Naive thymus-derived CD4-positive, alpha-beta T cell (primary cell): Measurements from ENCODE around the gene GFY. TPM values are rescaled to one million over a fixed set of nuclear protein-coding genes. Genes with fewer than 3 reads are reported as not detected.

Experiments used
- ATAC-seq: fragments of 150-1000 bp; cut with Tn5 transposase; 2 replicates; pipeline ENCODE4 v1.10.0; 2021; ENCODE audit warnings: mild to moderate bottlenecking, moderate library complexity
- CTCF ChIA-PET: fragments of 350-600 bp; sonication (Branson Sonifier 250); formaldehyde crosslinking; loops from one replicate; lab custom pipeline; 2021; ENCODE audit warnings: antibody characterized with exemption; lab: Charles Lee
- POLR2A ChIA-PET: fragments of 350-600 bp; sonication (Branson Sonifier 250); formaldehyde crosslinking; loops from one replicate; lab custom pipeline; 2021; ENCODE audit warnings: antibody characterized with exemption, inconsistent platforms; lab: Charles Lee
- DNase-seq, 9 donors: peaks; one replicate each; pipeline versions ENCODE4 v3.0.0 to v3.0.0-alpha.2; 2020 to 2022; ENCODE audit warnings: mixed read lengths in 1 of 9
- H3K27ac ChIP-seq: one replicate; pipeline ENCODE4 v1.7.0; 2013; ENCODE audit warnings: mild to moderate bottlenecking, low read depth, low read length, moderate library complexity
- H3K27me3 ChIP-seq, 2 donors: one replicate each; pipeline ENCODE4 v1.7.0; 2013; ENCODE audit warnings: low read length in 2 of 2, mild to moderate bottlenecking in 2 of 2, moderate library complexity in 2 of 2; ENCODE audit not compliant: control insufficient read depth in 2 of 2, insufficient read depth in 2 of 2
- H3K36me3 ChIP-seq, 3 experiments: 1 replicate in 2 of 3; 2 replicates in 1 of 3; pipeline ENCODE4 v1.7.0; 2013; ENCODE audit warnings: low read length in 3 of 3, mild to moderate bottlenecking in 3 of 3, moderate library complexity in 1 of 3; ENCODE audit not compliant: insufficient read depth in 3 of 3, control insufficient read depth in 2 of 3
- H3K4me1 ChIP-seq, 2 donors: one replicate each; pipeline ENCODE4 v1.7.0; 2013; ENCODE audit warnings: low read length in 2 of 2, mild to moderate bottlenecking in 2 of 2, moderate library complexity in 1 of 2; ENCODE audit not compliant: control insufficient read depth in 2 of 2, insufficient read depth in 2 of 2
- H3K4me3 ChIP-seq: 2 replicates; pipeline ENCODE4 v1.7.0; 2013; ENCODE audit warnings: mild to moderate bottlenecking, low read length
- H3K9me3 ChIP-seq, 3 experiments: 1 replicate in 2 of 3; 2 replicates in 1 of 3; pipeline ENCODE4 v1.7.0; 2013; ENCODE audit warnings: low read length in 3 of 3; ENCODE audit not compliant: control insufficient read depth in 2 of 3
- H3K27ac Mint-ChIP-seq, 9 donors: one replicate each; pipeline ENCODE4 v1.8.0; 2020 to 2022; ENCODE audit warnings: mixed read lengths in 9 of 9, mild to moderate bottlenecking in 8 of 9, moderate library complexity in 5 of 9, inconsistent platforms in 2 of 9
- H3K27me3 Mint-ChIP-seq, 5 donors: one replicate each; pipeline ENCODE4 v1.8.0; 2021 to 2022; ENCODE audit warnings: mixed read lengths in 5 of 5, mild to moderate bottlenecking in 1 of 5
- H3K36me3 Mint-ChIP-seq, 5 donors: one replicate each; pipeline ENCODE4 v1.8.0; 2020 to 2022; ENCODE audit warnings: mixed read lengths in 5 of 5, mild to moderate bottlenecking in 3 of 5, inconsistent platforms in 1 of 5
- H3K4me1 Mint-ChIP-seq, 7 donors: one replicate each; pipeline ENCODE4 v1.8.0; 2020 to 2022; ENCODE audit warnings: mixed read lengths in 7 of 7, mild to moderate bottlenecking in 3 of 7, inconsistent platforms in 1 of 7
- H3K4me3 Mint-ChIP-seq, 10 donors: one replicate each; pipeline ENCODE4 v1.8.0; 2020 to 2022; ENCODE audit warnings: mild to moderate bottlenecking in 10 of 10, mixed read lengths in 10 of 10, moderate library complexity in 6 of 10, inconsistent platforms in 2 of 10
- H3K9me3 Mint-ChIP-seq, 11 donors: one replicate each; pipeline ENCODE4 v1.8.0; 2020 to 2022; ENCODE audit warnings: mixed read lengths in 11 of 11, mild to moderate bottlenecking in 4 of 11, inconsistent platforms in 1 of 11, moderate library complexity in 1 of 11
- intact Hi-C, 2 donors: fragments of 100-400 bp; cut with micrococcal nuclease; formaldehyde crosslinking; loops; one replicate each; pipeline ENCODE4 v1.15.1; 2023
- polyA plus RNA-seq, 2 donors: library from polyadenylated mRNA; unstranded; fragments of 300-500 nt; fragmentation: Illumina TruSeq; gene quantifications; one replicate each; pipeline ENCODE4 v1.2.3, GENCODE V29; 2021
- total RNA-seq, 6 experiments: library from RNA in 5 of 6; stranded (reverse) in 5 of 6; gene quantifications; 1 replicate in 5 of 6; 2 replicates in 1 of 6; pipeline ENCODE4 v1.2.3 and lab custom pipeline; 2021 to 2026

Gene GFY
- total and polyA plus RNA-seq, 7 experiments from 2014 or later: not detected

- no peak for ATAC-seq
- POLR2A ChIA-PET: interaction anchor here (0.7 to 1.2 kb wide), 4 partner anchors 14 to 78 kb away, joined by 3 to 6 read pairs (median 4); no protein-coding TSS in a partner anchor
These were observed 13.4 kb upstream of the GFY start for GRCh38 chr19:49411681-49412326.

GRCh38 chr19:49413348-49413747, 11.8 kb upstream of the GFY start:
- peaks cover 16 to 24% of the 10 kb centered on the region in 2 donors for H3K4me1 ChIP-seq
- CTCF ChIA-PET: interaction anchor here (0.7 to 1.4 kb wide), 4 partner anchors 16 to 500 kb away, joined by 3 to 5 read pairs (median 4); no protein-coding TSS in a partner anchor
- no peak overlapping the region for H3K4me3 Mint-ChIP-seq
- POLR2A ChIA-PET: interaction anchor here (1.7 kb wide), 1 partner anchor 56 kb away, joined by 4 read pairs; no protein-coding TSS in a partner anchor
- no peak for DNase-seq
- H3K27me3 Mint-ChIP-seq: peaks cover 0 to 19% (median 10%) of the 10 kb centered on the region in 5 donors
- no peak overlapping the region for H3K27ac ChIP-seq
- H3K27me3 ChIP-seq: no peaks in the 10 kb centered on the region
- peak overlapping the region in 2 of 9 donors; percentile 4 to 34 for H3K27ac Mint-ChIP-seq
- H3K9me3 ChIP-seq: no peaks in the 10 kb centered on the region
- peaks cover 37 to 47% (median 42%) of the 10 kb centered on the region in 7 donors for H3K4me1 Mint-ChIP-seq
- intact Hi-C loops: no loop called here
- no peak overlapping the region for H3K4me3 ChIP-seq
- H3K36me3 ChIP-seq: no peaks in the 10 kb centered on the region
- H3K9me3 Mint-ChIP-seq: peaks cover 0 to 2% (median 0%) of the 10 kb centered on the region in 11 donors
- ATAC-seq: no peak
- H3K36me3 Mint-ChIP-seq: peaks cover 0 to 6% (median 0%) of the 10 kb centered on the region in 5 donors

More at GRCh38 chr19:49411681-49412326, 13.4 kb upstream of the GFY start:
- Mint-ChIP-seq H3K9me3 (peaks cover 0 to 2% (median 0%) of the 10 kb centered on the region in 11 donors), H3K27ac (peak overlapping the region in 7 of 9 donors; percentile 9 to 68 (median 59)), H3K4me1 (peaks cover 49 to 63% (median 52%) of the 10 kb centered on the region in 7 donors), H3K36me3 (peaks cover 0 to 6% (median 0%) of the 10 kb centered on the region in 5 donors), H3K4me3 (peak overlapping the region in 4 of 10 donors; percentile 15 to 53 (median 43)), H3K27me3 (peaks cover 0 to 6% (median 0%) of the 10 kb centered on the region in 5 donors)
- intact Hi-C loops: no loop called here
- H3K9me3 ChIP-seq: no peaks in the 10 kb centered on the region
- no peak overlapping the region for H3K4me3 ChIP-seq
- no peaks in the 10 kb centered on the region for H3K36me3 ChIP-seq
- CTCF ChIA-PET: interaction anchor here (0.6 to 1.2 kb wide), 5 partner anchors 13 to 440 kb away, joined by 3 to 6 read pairs (median 4); partner anchors contain the start of gene GFY
- H3K27me3 ChIP-seq: no peaks in the 10 kb centered on the region
- DNase-seq: no peak
- peaks cover 16 to 38% of the 10 kb centered on the region in 2 donors for H3K4me1 ChIP-seq
- no peak overlapping the region for H3K27ac ChIP-seq

- intact Hi-C loops: no loop called here
- Mint-ChIP-seq H3K4me1 (peaks cover 28 to 38% (median 33%) of the 10 kb centered on the region in 7 donors), H3K27me3 (peaks cover 3 to 27% (median 18%) of the 10 kb centered on the region in 5 donors), H3K36me3 (peaks cover 0 to 5% (median 0%) of the 10 kb centered on the region in 5 donors), H3K4me3 (no peak overlapping the region), H3K9me3 (peaks cover 0 to 2% (median 0%) of the 10 kb centered on the region in 11 donors), H3K27ac (no peak overlapping the region)
- no peak overlapping the region for H3K27ac ChIP-seq
- peaks cover 10 to 15% of the 10 kb centered on the region in 2 donors for H3K4me1 ChIP-seq
- CTCF ChIA-PET: interaction anchor here (1.1 kb wide), 1 partner anchor 31 kb away, joined by 5 read pairs; no protein-coding TSS in a partner anchor
- DNase-seq (no peak), ATAC-seq (no peak)
- POLR2A ChIA-PET: no interaction called here
- no peaks in the 10 kb centered on the region for H3K36me3 ChIP-seq
- no peak overlapping the region for H3K4me3 ChIP-seq
- peaks cover 0 to 4% of the 10 kb centered on the region in 2 donors for H3K27me3 ChIP-seq
- H3K9me3 ChIP-seq: no peaks in the 10 kb centered on the region
These were observed 10.9 kb upstream of the GFY start for GRCh38 chr19:49414256-49414655.

- peaks cover 0 to 2% (median 0%) of the 10 kb centered on the region in 5 donors for H3K36me3 Mint-ChIP-seq
- no peak overlapping the region for H3K4me3 ChIP-seq
- peaks cover under 1 to 5% of the 10 kb centered on the region in 2 donors for H3K4me1 ChIP-seq
- H3K27me3 Mint-ChIP-seq: peaks cover 13 to 37% (median 28%) of the 10 kb centered on the region in 5 donors
- peaks cover 0 to 5% of the 10 kb centered on the region in 2 donors for H3K27me3 ChIP-seq
- intact Hi-C loops: no loop called here
- no peak for ATAC-seq
- DNase-seq: no peak
- ChIA-PET CTCF (no interaction called here), POLR2A (interaction anchor here (1.2 to 1.3 kb wide), 2 partner anchors 9 to 21 kb away, joined by 3 read pairs; no protein-coding TSS in a partner anchor)
- H3K36me3 ChIP-seq: no peaks in the 10 kb centered on the region
- no peak overlapping the region for H3K27ac ChIP-seq
- no peaks in the 10 kb centered on the region for H3K9me3 ChIP-seq
- H3K9me3 Mint-ChIP-seq: peaks cover 0 to 3% (median 0%) of the 10 kb centered on the region in 11 donors
- no peak overlapping the region for H3K4me3 Mint-ChIP-seq
- peak overlapping the region in 1 of 9 donors; percentile 48 for H3K27ac Mint-ChIP-seq
- peaks cover 20 to 31% (median 26%) of the 10 kb centered on the region in 7 donors for H3K4me1 Mint-ChIP-seq
These were observed 9.9 kb upstream of the GFY start for GRCh38 chr19:49415102-49415809.

- no peaks in the 10 kb centered on the region for H3K9me3 ChIP-seq
- CTCF ChIA-PET: interaction anchor here (0.5 to 1.9 kb wide), 3 partner anchors 9 to 818 kb away, joined by 3 to 5 read pairs (median 4); no protein-coding TSS in a partner anchor
- peaks cover 0 to 5% of the 10 kb centered on the region in 2 donors for H3K27me3 ChIP-seq
- H3K4me1 ChIP-seq: peaks cover 0 to 4% of the 10 kb centered on the region in 2 donors
- peaks cover 19 to 42% (median 33%) of the 10 kb centered on the region in 5 donors for H3K27me3 Mint-ChIP-seq
- POLR2A ChIA-PET: interaction anchor here (0.6 to 1.3 kb wide), 3 partner anchors 8 to 21 kb away, joined by 3 read pairs; no protein-coding TSS in a partner anchor
- no peak overlapping the region for H3K4me3 Mint-ChIP-seq
- peak overlapping the region in 1 of 9 donors; percentile 21 for H3K27ac Mint-ChIP-seq
- ATAC-seq (no peak), DNase-seq (no peak)
- intact Hi-C loops: no loop called here
- peaks cover 19 to 30% (median 26%) of the 10 kb centered on the region in 7 donors for H3K4me1 Mint-ChIP-seq
- H3K36me3 Mint-ChIP-seq: peaks cover 0 to 2% (median 0%) of the 10 kb centered on the region in 5 donors
- no peak overlapping the region for H3K4me3 ChIP-seq
- H3K27ac ChIP-seq: no peak overlapping the region
- H3K36me3 ChIP-seq: no peaks in the 10 kb centered on the region
- H3K9me3 Mint-ChIP-seq: peaks cover 0 to 3% (median 0%) of the 10 kb centered on the region in 11 donors
These were observed 9.4 kb upstream of the GFY start for GRCh38 chr19:49415810-49416200.

GRCh38 chr19:49417088-49417487, 8.1 kb upstream of the GFY start:
- peaks cover 9% of the 10 kb centered on the region in 2 donors for H3K4me1 ChIP-seq
- ATAC-seq (no peak), DNase-seq (no peak)
- Mint-ChIP-seq H3K4me1 (peaks cover 16 to 29% (median 26%) of the 10 kb centered on the region in 7 donors), H3K4me3 (no peak overlapping the region), H3K9me3 (peaks cover 0 to 3% (median 0%) of the 10 kb centered on the region in 11 donors), H3K36me3 (peaks cover 0 to 5% (median 0%) of the 10 kb centered on the region in 5 donors), H3K27ac (no peak overlapping the region), H3K27me3 (peaks cover 30 to 55% (median 45%) of the 10 kb centered on the region in 5 donors)
- H3K27me3 ChIP-seq: peaks cover 7 to 16% of the 10 kb centered on the region in 2 donors
- intact Hi-C loops: no loop called here
- H3K36me3 ChIP-seq: no peaks in the 10 kb centered on the region
- ChIA-PET CTCF (interaction anchor here (0.7 to 1.9 kb wide), 4 partner anchors 10 to 25 kb away, joined by 3 to 4 read pairs (median 3); no protein-coding TSS in a partner anchor), POLR2A (interaction anchor here (1.4 to 1.7 kb wide), 3 partner anchors 10 to 34 kb away, joined by 3 to 5 read pairs (median 4); partner anchors contain the start of gene PIH1D1)
- H3K27ac ChIP-seq: no peak overlapping the region
- H3K4me3 ChIP-seq: no peak overlapping the region
- no peaks in the 10 kb centered on the region for H3K9me3 ChIP-seq
